ENCODE measurements around the gene JSRP1. TPM values are rescaled to one million over a fixed set of nuclear protein-coding genes. Genes with fewer than 3 reads are reported as not detected.
A peak's percentile ranks its signal among the peaks of the same experiment; 100 is the strongest.

JSRP1 gene
- total and polyA plus RNA-seq, 2 of the 8 experiments (the other 6 are each of a cell fraction or from before 2014, with no cell fraction given) = 0.24 to 0.56 TPM

DNA sequence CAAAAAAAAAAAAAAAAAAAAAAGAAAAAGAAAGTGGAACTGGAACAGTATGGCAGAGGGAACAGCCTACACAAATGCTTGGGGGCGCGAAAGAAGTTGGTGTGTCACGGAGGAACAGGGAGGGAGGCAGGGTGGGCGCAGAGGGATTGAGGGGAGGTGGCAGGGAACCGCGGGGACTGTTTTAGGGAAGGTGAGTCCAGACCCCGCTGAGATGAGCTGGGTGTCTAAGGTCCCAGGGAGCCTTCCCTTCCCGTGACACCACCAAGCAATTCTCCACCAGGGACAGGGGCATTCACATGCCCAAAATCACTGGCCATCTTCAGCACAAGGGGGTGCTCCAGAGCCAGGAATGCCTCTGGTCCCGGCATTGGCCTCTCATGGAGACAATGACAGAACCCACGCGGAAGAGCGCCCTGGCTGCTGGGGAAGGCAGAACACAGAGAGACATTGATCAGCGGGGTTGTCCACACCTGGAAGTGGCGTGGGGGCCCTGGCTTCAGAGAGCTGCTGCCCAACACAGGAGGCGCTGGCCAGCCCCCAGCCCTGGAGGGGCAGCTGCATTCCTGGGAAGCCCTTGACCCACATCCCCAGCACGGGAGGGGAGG lies 18.8 kb upstream of the JSRP1 start (continued):
- TF ChIP-seq KDM1A (IDR thresholded peaks at IDR 0.05; ENCODE audit: borderline replicate concordance, low read length) = no peak
- TF ChIP-seq SRF (IDR thresholded peaks at IDR 0.05; ENCODE audit: low read depth, low read length) = no peak
- no peak for TF ChIP-seq ZNF274 (IDR thresholded peaks at IDR 0.05; ENCODE audit: borderline replicate concordance, extremely low read depth, low read length)
- no peak for TF ChIP-seq BRCA1 (IDR thresholded peaks at IDR 0.05; ENCODE audit: low read depth, low read length)
- TF ChIP-seq SUZ12 (IDR thresholded peaks at IDR 0.05; ENCODE audit: low read length) = no peak; the same call in 1 of the 2 replicates
- no peak for TF ChIP-seq TAF7 (optimal IDR thresholded peaks at IDR 0.05; ENCODE audit: borderline replicate concordance, low read depth, low read length)
- TF ChIP-seq, protein P1, sequence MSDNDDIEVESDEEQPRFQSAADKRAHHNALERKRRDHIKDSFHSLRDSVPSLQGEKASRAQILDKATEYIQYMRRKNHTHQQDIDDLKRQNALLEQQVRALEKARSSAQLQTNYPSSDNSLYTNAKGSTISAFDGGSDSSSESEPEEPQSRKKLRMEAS (IDR thresholded peaks at IDR 0.05) = peak; percentile 53
- no peak for TF ChIP-seq YY1 (IDR thresholded peaks at IDR 0.05; ENCODE audit: low read depth, low read length)
- no peak for TF ChIP-seq CREB1 (IDR thresholded peaks at IDR 0.05)
- TF ChIP-seq CHD1 (IDR thresholded peaks at IDR 0.05; ENCODE audit: low read depth, low read length) = no peak
- TF ChIP-seq CBX5 (IDR thresholded peaks at IDR 0.05; ENCODE audit: low read depth, low read length) = no peak
- TF ChIP-seq KDM4A (IDR thresholded peaks at IDR 0.05; ENCODE audit: low read depth, low read length, severe bottlenecking) = no peak
- TF ChIP-seq, protein P2, sequence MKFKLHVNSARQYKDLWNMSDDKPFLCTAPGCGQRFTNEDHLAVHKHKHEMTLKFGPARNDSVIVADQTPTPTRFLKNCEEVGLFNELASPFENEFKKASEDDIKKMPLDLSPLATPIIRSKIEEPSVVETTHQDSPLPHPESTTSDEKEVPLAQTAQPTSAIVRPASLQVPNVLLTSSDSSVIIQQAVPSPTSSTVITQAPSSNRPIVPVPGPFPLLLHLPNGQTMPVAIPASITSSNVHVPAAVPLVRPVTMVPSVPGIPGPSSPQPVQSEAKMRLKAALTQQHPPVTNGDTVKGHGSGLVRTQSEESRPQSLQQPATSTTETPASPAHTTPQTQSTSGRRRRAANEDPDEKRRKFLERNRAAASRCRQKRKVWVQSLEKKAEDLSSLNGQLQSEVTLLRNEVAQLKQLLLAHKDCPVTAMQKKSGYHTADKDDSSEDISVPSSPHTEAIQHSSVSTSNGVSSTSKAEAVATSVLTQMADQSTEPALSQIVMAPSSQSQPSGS (IDR thresholded peaks at IDR 0.05; ENCODE audit: low read length) = no peak
- TF ChIP-seq JUND (IDR thresholded peaks at IDR 0.05; ENCODE audit: low read length) = no peak
- TF ChIP-seq TEAD4 (IDR thresholded peaks at IDR 0.05; ENCODE audit: low read depth, low read length) = peak; percentile 74
- no peak for TF ChIP-seq RBBP5 (IDR thresholded peaks at IDR 0.05; ENCODE audit: borderline replicate concordance, low read depth, low read length)
- TF ChIP-seq GABPA (IDR thresholded peaks at IDR 0.05; ENCODE audit: borderline replicate concordance, insufficient read depth, low read length) = no peak
- peak in 1 of 2 experiments; percentile 34; a peak in 1 of 3 replicates for TF ChIP-seq POLR2A (IDR thresholded peaks at IDR 0.05; ENCODE audit: control extremely low read depth in 1 of 2, low read depth in 2 of 2, low read length in 2 of 2)
- TF ChIP-seq BCL11A (IDR thresholded peaks at IDR 0.05; ENCODE audit: low read depth in 2 of 2, low read length in 2 of 2) = no peak
- no peak for TF ChIP-seq SAP30 (IDR thresholded peaks at IDR 0.05; ENCODE audit: insufficient read depth, insufficient replicate concordance, low read length)
- TF ChIP-seq GTF2F1 (IDR thresholded peaks at IDR 0.05; ENCODE audit: borderline replicate concordance, low read depth, low read length) = no peak
- TF ChIP-seq ASH2L (IDR thresholded peaks at IDR 0.05; ENCODE audit: low read length) = no peak
